Tibial nerve (tissue), 4 donors: ENCODE results near the gene BSPRY.

Source experiments
- CTCF ChIP-seq, 5 experiments: fragments of 200-600 bp in 3 of 5; fragments of 450-650 bp in 2 of 5; sonication (generic) in 3 of 5; IDR thresholded peaks; one replicate each; pipeline ENCODE4 v1.5.1; 2016 to 2019; ENCODE audit warnings: antibody characterized with exemption in 5 of 5, mild to moderate bottlenecking in 3 of 5, moderate library complexity in 2 of 5
- EP300 ChIP-seq, 2 donors: sonication (generic); formaldehyde crosslinking; IDR thresholded peaks; one replicate each; pipeline ENCODE4 v1.6.1; 2017; ENCODE audit warnings: antibody characterized with exemption in 2 of 2, mild to moderate bottlenecking in 1 of 2

GRCh38 chr9:113345190-113345589 lies 4.2 kb upstream of the BSPRY start:
- TF ChIP-seq EP300 (IDR thresholded peaks at IDR 0.05) (no peak), CTCF (IDR thresholded peaks at IDR 0.05) (no peak)
